ENCODE measurements around the gene PRTFDC1. TPM values are rescaled to one million over a fixed set of nuclear protein-coding genes. Genes with fewer than 3 reads are reported as not detected.

Gene PRTFDC1
- total and polyA plus RNA-seq, 2 of the 8 experiments (the other 6 are each of a cell fraction or from before 2014, with no cell fraction given) = 5.9 to 6.6 TPM

DNA sequence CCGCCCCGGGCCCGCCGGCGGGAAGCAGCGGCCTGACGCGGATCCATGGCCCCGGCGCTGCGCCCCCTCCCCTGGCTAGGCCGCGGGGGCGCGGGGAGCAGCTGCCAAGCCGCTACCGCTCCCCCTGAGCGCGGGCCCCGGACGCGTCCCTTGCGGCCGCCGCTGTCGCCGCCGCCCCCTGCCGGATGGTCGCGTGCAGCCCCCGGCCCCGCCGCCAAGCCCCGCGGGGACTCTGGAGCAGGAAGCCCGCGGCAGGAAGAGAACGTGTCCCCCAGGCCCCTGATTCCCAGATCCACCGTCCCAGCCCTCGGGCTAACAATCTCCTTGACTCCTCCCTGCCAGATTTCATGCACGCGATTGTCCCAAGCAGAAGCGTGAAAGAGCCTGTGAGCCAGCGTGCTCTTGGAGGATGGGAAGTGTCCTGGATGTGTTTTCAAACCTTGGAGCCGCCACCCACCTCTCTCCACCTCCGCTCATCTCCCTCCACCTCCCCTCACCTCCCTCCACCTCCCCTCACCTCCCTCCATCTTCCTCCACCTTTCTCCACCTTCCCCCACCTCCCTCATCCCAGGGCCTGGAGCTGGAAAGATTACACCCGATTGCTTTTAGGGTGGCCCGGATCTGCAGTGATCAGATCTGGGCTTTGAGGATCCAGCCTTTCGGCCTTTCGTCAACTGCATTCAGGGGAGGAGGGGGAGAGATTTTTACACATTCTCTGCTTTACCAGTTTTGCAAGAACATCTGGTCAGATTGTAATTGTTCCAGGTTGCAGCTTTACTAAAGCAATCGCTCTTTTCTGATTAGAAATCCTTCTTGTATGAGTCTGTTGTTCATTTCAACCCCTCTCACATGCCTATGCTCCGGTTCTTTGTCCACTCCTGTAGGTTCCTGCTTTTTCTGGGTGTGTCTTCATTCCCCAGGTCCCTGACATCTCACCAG is 570 bp upstream of the PRTFDC1 start (continued):
- TF ChIP-seq SUZ12 (IDR thresholded peaks at IDR 0.05; ENCODE audit: low read length) (peak; percentile 40; the same call in 1 of the 2 replicates), PHF8 (conservative IDR thresholded peaks at IDR 0.05; ENCODE audit: low read depth, low read length) (peak; percentile 2; the same call in 1 of the 2 replicates), SRF (IDR thresholded peaks at IDR 0.05; ENCODE audit: low read depth, low read length) (no peak), GABPA (IDR thresholded peaks at IDR 0.05; ENCODE audit: borderline replicate concordance, insufficient read depth, low read length) (no peak; the same call in 1 of the 2 replicates), RFX5 (IDR thresholded peaks at IDR 0.05; ENCODE audit: borderline replicate concordance, low read depth, low read length) (no peak), EZH2 (IDR thresholded peaks at IDR 0.05; ENCODE audit: low read depth, low read length, severe bottlenecking) (no peak), MAFK (IDR thresholded peaks at IDR 0.05; ENCODE audit: low read depth, low read length) (no peak), SIX5 (IDR thresholded peaks at IDR 0.05; ENCODE audit: low read depth, low read length) (no peak), TBP (IDR thresholded peaks at IDR 0.05; ENCODE audit: low read depth, low read length) (peak; percentile 42; the same call in 1 of the 2 replicates), ASH2L (IDR thresholded peaks at IDR 0.05; ENCODE audit: low read length) (peak; percentile 58), POLR2AphosphoS5 (IDR thresholded peaks at IDR 0.05; ENCODE audit: low read depth, low read length) (peak; percentile 81), RBBP5 (IDR thresholded peaks at IDR 0.05; ENCODE audit: borderline replicate concordance, low read depth, low read length) (peak; percentile 80; the same call in 1 of the 2 replicates), POLR2A (IDR thresholded peaks at IDR 0.05; ENCODE audit: control extremely low read depth in 1 of 2, low read depth in 2 of 2, low read length in 2 of 2) (peak; percentile 39 to 81), TAF1 (IDR thresholded peaks at IDR 0.05; ENCODE audit: low read depth, low read length) (peak; percentile 67), JUN (IDR thresholded peaks at IDR 0.05; ENCODE audit: low read depth, low read length) (no peak)
- TF ChIP-seq, protein P1, sequence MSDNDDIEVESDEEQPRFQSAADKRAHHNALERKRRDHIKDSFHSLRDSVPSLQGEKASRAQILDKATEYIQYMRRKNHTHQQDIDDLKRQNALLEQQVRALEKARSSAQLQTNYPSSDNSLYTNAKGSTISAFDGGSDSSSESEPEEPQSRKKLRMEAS (IDR thresholded peaks at IDR 0.05) = peak; percentile 78

Data from H1 (cell line).